Muscle of arm (tissue), 12 donors: ENCODE results near the gene UNC5A. TPM values are rescaled to one million over a fixed set of nuclear protein-coding genes. Genes with fewer than 3 reads are reported as not detected.
A peak's percentile ranks its signal among the peaks of the same experiment; 100 is the strongest.

ENCODE experiments used
- DNase-seq: peaks from one replicate; pipeline ENCODE4 v3.0.0-alpha.2; 2013
- polyA plus RNA-seq, 12 donors: library from polyadenylated mRNA; unstranded; fragments of 120-200 nt; gene quantifications; one replicate each; pipeline ENCODE4 v1.2.1, GENCODE V29; 2013; ENCODE audit not compliant: insufficient read length in 12 of 12

Gene UNC5A
- polyA plus RNA-seq, 12 donors, result 0.67 to 1.8 (median 1.3) TPM; not detected in 2

GRCh38 chr5:176800024-176800423 lies 10.3 kb upstream of the UNC5A start:
- no peak for DNase-seq

- DNase-seq, result no peak
Observed at GRCh38 chr5:176802116-176802784, 8.1 kb upstream of the UNC5A start.

- DNase-seq, result no peak
Observed at GRCh38 chr5:176803068-176803942, 7.1 kb upstream of the UNC5A start.

GRCh38 chr5:176803943-176804498 lies 6.3 kb upstream of the UNC5A start:
- DNase-seq, result peak; percentile 40

GRCh38 chr5:176806137-176806536 lies 4.2 kb upstream of the UNC5A start:
- DNase-seq, result no peak

- no peak for DNase-seq
Observed at GRCh38 chr5:176809544-176810080, 747 bp upstream of the UNC5A start.

- DNase-seq, result no peak
Observed at GRCh38 chr5:176810687-176811501, 535 bp downstream of the UNC5A start.

GRCh38 chr5:176812269-176813259 lies 2.2 kb downstream of the UNC5A start:
- DNase-seq, result no peak

- no peak for DNase-seq
Observed at GRCh38 chr5:176813587-176814312, 3.4 kb downstream of the UNC5A start.

GRCh38 chr5:176814313-176814685 lies 3.9 kb downstream of the UNC5A start:
- DNase-seq, result no peak

GRCh38 chr5:176814836-176815438 lies 4.6 kb downstream of the UNC5A start:
- no peak for DNase-seq

- no peak for DNase-seq
Observed at GRCh38 chr5:176816043-176816745, 5.8 kb downstream of the UNC5A start.

- no peak for DNase-seq
Observed at GRCh38 chr5:176816791-176817347, 6.5 kb downstream of the UNC5A start.

- DNase-seq, result no peak
Observed at GRCh38 chr5:176817369-176817840, 7.0 kb downstream of the UNC5A start.

GRCh38 chr5:176817841-176818377 lies 7.5 kb downstream of the UNC5A start:
- DNase-seq, result no peak

- DNase-seq, result no peak
Observed at GRCh38 chr5:176818391-176819098, 8.2 kb downstream of the UNC5A start.

- DNase-seq, result no peak
Observed at GRCh38 chr5:176819476-176819875, 9.1 kb downstream of the UNC5A start.
